ENCODE data around the gene OR13C8.

DNA sequence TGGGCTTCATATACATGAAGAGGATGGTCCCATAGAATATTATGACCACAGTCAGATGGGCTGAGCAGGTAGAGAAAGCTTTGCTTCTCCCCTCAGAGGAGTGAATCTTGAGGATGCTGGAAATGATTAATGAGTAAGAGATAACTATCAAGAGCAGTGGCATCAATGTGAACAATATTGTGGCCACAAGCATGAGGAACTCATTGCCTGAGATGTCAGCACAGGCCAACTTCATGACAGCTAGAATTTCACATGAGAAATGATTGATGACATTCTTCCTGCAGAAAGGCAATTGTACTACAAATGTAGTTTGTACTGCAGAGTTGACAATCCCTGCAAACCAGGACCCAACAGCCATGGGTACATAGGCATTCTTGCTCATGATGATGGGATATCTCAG lies 48.5 kb downstream of the OR13C8 start:
- TF ChIP-seq, protein P1, sequence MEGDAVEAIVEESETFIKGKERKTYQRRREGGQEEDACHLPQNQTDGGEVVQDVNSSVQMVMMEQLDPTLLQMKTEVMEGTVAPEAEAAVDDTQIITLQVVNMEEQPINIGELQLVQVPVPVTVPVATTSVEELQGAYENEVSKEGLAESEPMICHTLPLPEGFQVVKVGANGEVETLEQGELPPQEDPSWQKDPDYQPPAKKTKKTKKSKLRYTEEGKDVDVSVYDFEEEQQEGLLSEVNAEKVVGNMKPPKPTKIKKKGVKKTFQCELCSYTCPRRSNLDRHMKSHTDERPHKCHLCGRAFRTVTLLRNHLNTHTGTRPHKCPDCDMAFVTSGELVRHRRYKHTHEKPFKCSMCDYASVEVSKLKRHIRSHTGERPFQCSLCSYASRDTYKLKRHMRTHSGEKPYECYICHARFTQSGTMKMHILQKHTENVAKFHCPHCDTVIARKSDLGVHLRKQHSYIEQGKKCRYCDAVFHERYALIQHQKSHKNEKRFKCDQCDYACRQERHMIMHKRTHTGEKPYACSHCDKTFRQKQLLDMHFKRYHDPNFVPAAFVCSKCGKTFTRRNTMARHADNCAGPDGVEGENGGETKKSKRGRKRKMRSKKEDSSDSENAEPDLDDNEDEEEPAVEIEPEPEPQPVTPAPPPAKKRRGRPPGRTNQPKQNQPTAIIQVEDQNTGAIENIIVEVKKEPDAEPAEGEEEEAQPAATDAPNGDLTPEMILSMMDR (optimal IDR thresholded peaks at IDR 0.05 in 1 of 3, IDR thresholded peaks at IDR 0.05 in 1 of 3, conservative IDR thresholded peaks at IDR 0.05 in 1 of 3; ENCODE audit: extremely low read depth in 1 of 3, insufficient read depth in 2 of 3, low read length in 3 of 3): no peak
- TF ChIP-seq EZH2 (IDR thresholded peaks at IDR 0.05; ENCODE audit: low read length): no peak
